B cell (primary cell): ENCODE measurements around the gene PPP2R5D. TPM values are rescaled to one million over a fixed set of nuclear protein-coding genes. Genes with fewer than 3 reads are reported as not detected.
A peak's percentile ranks its signal among the peaks of the same experiment; 100 is the strongest.

Source experiments
- ATAC-seq: fragments of 200-7000 bp; cut with Tn5 transposase; one replicate; pipeline ENCODE4 v1.10.0; 2021; ENCODE audit warnings: low read depth, mild to moderate bottlenecking, moderate number of reproducible peaks, moderate library complexity
- CTCF ChIA-PET: fragments of 350-600 bp; sonication (Branson Sonifier 250); formaldehyde crosslinking; loops from one replicate; lab custom pipeline; 2021; ENCODE audit warnings: antibody characterized with exemption, inconsistent platforms; lab: Charles Lee
- POLR2A ChIA-PET: fragments of 350-600 bp; sonication (Branson Sonifier 250); formaldehyde crosslinking; loops from one replicate; lab custom pipeline; 2021; ENCODE audit warnings: antibody characterized with exemption; lab: Charles Lee
- DNase-seq: peaks from one replicate; pipeline ENCODE4 v3.0.0; 2013
- H2AFZ ChIP-seq: 2 replicates; pipeline ENCODE4 v1.6.1; 2012; ENCODE audit warnings: mild to moderate bottlenecking, low read depth, low read length; ENCODE audit not compliant: insufficient read depth, poor library complexity, severe bottlenecking
- H3K27ac ChIP-seq, 2 donors: 1 replicate in 1 of 2; 2 replicates in 1 of 2; pipeline ENCODE4 v1.5.1; 2012 to 2013; ENCODE audit warnings: low read length in 2 of 2, mild to moderate bottlenecking in 2 of 2, moderate library complexity in 1 of 2
- H3K27me3 ChIP-seq, 4 experiments: fragments of 200-600 bp in 1 of 4; sonication (generic) in 1 of 4; replicated peaks in 1 of 4; 1 replicate in 2 of 4; 2 replicates in 2 of 4; pipeline versions ENCODE4 v1.6.1 to v1.7.0; 2013 to 2016; ENCODE audit warnings: low read length in 3 of 4, mild to moderate bottlenecking in 2 of 4, mixed read lengths in 1 of 4, moderate library complexity in 1 of 4; ENCODE audit not compliant: insufficient read depth in 4 of 4, control insufficient read depth in 3 of 4; ENCODE audit errors: control extremely low read depth in 1 of 4
- H3K36me3 ChIP-seq, 2 experiments: replicated peaks in 1 of 2; 1 replicate in 1 of 2; 2 replicates in 1 of 2; pipeline versions ENCODE4 v1.6.1 to v1.7.1; 2013; ENCODE audit warnings: low read length in 1 of 2; ENCODE audit not compliant: insufficient read depth in 2 of 2, control insufficient read depth in 1 of 2; ENCODE audit errors: control extremely low read depth in 1 of 2, extremely low read depth in 1 of 2
- H3K4me1 ChIP-seq, 2 donors: fragments of 200-600 bp in 1 of 2; sonication (generic) in 1 of 2; 1 replicate in 1 of 2; 2 replicates in 1 of 2; pipeline versions ENCODE4 v1.5.1 to v1.6.1; 2013 to 2017; ENCODE audit warnings: low read length in 2 of 2; ENCODE audit not compliant: control insufficient read depth in 2 of 2, insufficient read depth in 2 of 2
- H3K4me2 ChIP-seq: replicated peaks from 2 replicates; pipeline ENCODE3; 2012; ENCODE audit warnings: mild to moderate bottlenecking, low read depth, low read length; ENCODE audit not compliant: poor library complexity, severe bottlenecking
- H3K4me3 ChIP-seq, 5 experiments: fragments of 200-600 bp in 1 of 5; sonication (generic) in 1 of 5; 1 replicate in 3 of 5; 2 replicates in 2 of 5; pipeline versions ENCODE4 v1.5.1 to v1.7.0; 2011 to 2016; ENCODE audit warnings: low read length in 4 of 5, mild to moderate bottlenecking in 4 of 5, low read depth in 2 of 5, control low read depth in 1 of 5, moderate library complexity in 1 of 5; ENCODE audit not compliant: insufficient read depth in 1 of 5; ENCODE audit errors: control extremely low read depth in 1 of 5, extremely low read depth in 1 of 5
- H3K79me2 ChIP-seq: fragments of 200-600 bp; sonication (generic); one replicate; pipeline ENCODE4 v1.6.0; 2016; ENCODE audit warnings: low read length; ENCODE audit not compliant: control insufficient read depth, insufficient read depth
- H3K9ac ChIP-seq: fragments of 200-600 bp; sonication (generic); 2 replicates; pipeline ENCODE4 v1.6.1; 2017; ENCODE audit warnings: mild to moderate bottlenecking, low read length, moderate library complexity
- H3K9me3 ChIP-seq, 3 donors: one replicate each; pipeline versions ENCODE4 v1.6.1 to v1.7.1; 2013; ENCODE audit warnings: low read length in 2 of 3; ENCODE audit not compliant: control insufficient read depth in 2 of 3, insufficient read depth in 1 of 3; ENCODE audit errors: control extremely low read depth in 1 of 3
- H4K20me1 ChIP-seq: 2 replicates; pipeline ENCODE4 v1.6.0; 2012; ENCODE audit warnings: mild to moderate bottlenecking, low read length; ENCODE audit not compliant: insufficient read depth, control insufficient read depth, poor library complexity, severe bottlenecking
- H3K27ac Mint-ChIP-seq: one replicate; pipeline ENCODE4 v1.8.0; 2021; ENCODE audit warnings: mixed read lengths
- H3K27me3 Mint-ChIP-seq: one replicate; pipeline ENCODE4 v1.8.0; 2021; ENCODE audit warnings: mixed read lengths
- H3K4me1 Mint-ChIP-seq: one replicate; pipeline ENCODE4 v1.8.0; 2021; ENCODE audit warnings: mixed read lengths
- H3K4me3 Mint-ChIP-seq: one replicate; pipeline ENCODE4 v1.8.0; 2021; ENCODE audit warnings: mixed read lengths
- H3K9me3 Mint-ChIP-seq: one replicate; pipeline ENCODE4 v1.8.0; 2022; ENCODE audit warnings: mixed read lengths; ENCODE audit not compliant: insufficient read depth
- CTCF ChIP-seq: fragments of 200-600 bp; IDR thresholded peaks from one replicate; pipeline ENCODE4 v1.8.0; 2022; ENCODE audit warnings: antibody characterized with exemption, mild to moderate bottlenecking
- EZH2 ChIP-seq: IDR thresholded peaks from 2 replicates; pipeline ENCODE4 v1.6.1; 2012; ENCODE audit warnings: borderline replicate concordance, low read depth, mild to moderate bottlenecking, moderate library complexity, low read length; ENCODE audit not compliant: insufficient read depth, poor library complexity, severe bottlenecking
- WGBS: methylation state at CpG from one replicate; pipeline ENCODE4 v1.1.5; 2013; ENCODE audit warnings: missing lambda C conversion rate; ENCODE audit not compliant: insufficient coverage; 5-methylcytosine and 5-hydroxymethylcytosine counted together
- intact Hi-C: fragments of 100-400 bp; cut with micrococcal nuclease; formaldehyde crosslinking; loops from one replicate; pipeline ENCODE4 v1.10.0; 2022
- polyA plus RNA-seq: library from polyadenylated mRNA; depleted of rRNA; stranded (reverse); fragments of >200 nt; gene quantifications from 2 replicates; pipeline ENCODE4 v1.2.3, GENCODE V29; 2012
- total RNA-seq, 2 donors: library from RNA; stranded (reverse); fragments of 120-200 nt in 1 of 2; gene quantifications; 1 replicate in 1 of 2; 2 replicates in 1 of 2; pipeline versions ENCODE4 v1.2.3 to v1.2.4, GENCODE V29; 2013 to 2022

Gene PPP2R5D
- total and polyA plus RNA-seq, 2 donors (not counting 1 experiment from before 2014, with no cell fraction given), result 23.2 to 23.6 TPM

- POLR2A ChIA-PET, result interaction anchor here (0.6 to 2.7 kb wide), 7 partner anchors 22 to 307 kb away, joined by 4 to 12 read pairs (median 8); partner anchors contain the start of genes CNPY3, KLHDC3, MEA1 and RRP36
- Histone ChIP-seq H3K4me3 (peak overlapping the region in 4 of 5 experiments; percentile 73 to 84 (median 77)), H3K36me3 (peaks cover 0 to 23% of the 10 kb centered on the region in 2 experiments), H3K4me2 (peak overlapping the region; percentile 77), H2AFZ (peak overlapping the region; percentile 81), H3K27me3 (no peaks in the 10 kb centered on the region), H3K79me2 (peaks cover 5% of the 10 kb centered on the region), H3K27ac (peak overlapping the region; percentile 73 to 85), H3K9me3 (no peaks in the 10 kb centered on the region), H3K9ac (peak overlapping the region; percentile 77), H3K4me1 (peaks cover 16 to 18% of the 10 kb centered on the region in 2 donors), H4K20me1 (peaks cover 5% of the 10 kb centered on the region)
- Mint-ChIP-seq H3K9me3 (no peaks in the 10 kb centered on the region), H3K4me1 (peaks cover 30% of the 10 kb centered on the region), H3K27ac (peak overlapping the region; percentile 95), H3K27me3 (no peaks in the 10 kb centered on the region), H3K4me3 (peak overlapping the region; percentile 94)
- CTCF ChIA-PET, result interaction anchor here (0.6 to 1.9 kb wide), 2 partner anchors 18 to 38 kb away, joined by 3 to 5 read pairs; no protein-coding TSS in a partner anchor
- intact Hi-C loops, result loop anchor here (1.0 to 10.0 kb wide), 2 partner anchors 39 to 478 kb away; partner anchors contain the start of gene KLHDC3
- no peak for TF ChIP-seq CTCF
- no peak for TF ChIP-seq EZH2
- 16% methylated on average over 22 of the region's 22 CpGs for WGBS
- peak; percentile 4 for ATAC-seq
- DNase-seq, result no peak
These were observed 68.6 kb downstream of the PPP2R5D start for GRCh38 chr6:43052842-43053544.
